H1 (cell line): ENCODE data around the gene NET1. TPM values are rescaled to one million over a fixed set of nuclear protein-coding genes. Genes with fewer than 3 reads are reported as not detected.
A peak's percentile ranks its signal among the peaks of the same experiment; 100 is the strongest.

Source experiments
- CTCF ChIA-PET: fragments of 300-600 bp; sonication (Branson Sonifier 250); formaldehyde crosslinking; loops from one replicate; lab custom pipeline; 2021; ENCODE audit not compliant: partially characterized antibody; lab: Charles Lee
- POLR2A ChIA-PET: fragments of 300-600 bp; sonication (Branson Sonifier 250); formaldehyde crosslinking; loops from one replicate; lab custom pipeline; 2021; ENCODE audit warnings: inconsistent platforms; ENCODE audit not compliant: partially characterized antibody; lab: Charles Lee
- DNase-seq, 2 experiments: peaks; one replicate each; pipeline versions ENCODE4 v3.0.0 to v3.0.0-alpha.2; 2010 to 2022; ENCODE audit warnings: low spot score in 2 of 2, low read depth in 1 of 2, mixed read lengths in 1 of 2
- FAIRE-seq: peaks from 2 replicates; lab custom pipeline; 2011; peaks lifted over from hg19 to GRCh38; lab: Jason Lieb, UNC
- H2AFZ ChIP-seq: 2 replicates; pipeline ENCODE4 v1.8.1; 2012; ENCODE audit warnings: low read length, inconsistent platforms
- H2AK5ac ChIP-seq: 2 replicates; pipeline ENCODE4 v1.6.1; 2013; ENCODE audit warnings: low read depth, low read length
- H2BK120ac ChIP-seq: replicated peaks from 2 replicates; pipeline ENCODE3; 2013; ENCODE audit warnings: low read depth, low read length, inconsistent platforms
- H2BK12ac ChIP-seq: 2 replicates; pipeline ENCODE4 v1.6.1; 2013; ENCODE audit warnings: low read depth, low read length
- H2BK15ac ChIP-seq: 2 replicates; pipeline ENCODE4 v1.6.1; 2013; ENCODE audit warnings: low read length
- H2BK20ac ChIP-seq: 2 replicates; pipeline ENCODE4 v1.6.1; 2013; ENCODE audit warnings: low read length
- H2BK5ac ChIP-seq: 2 replicates; pipeline ENCODE4 v1.6.1; 2013; ENCODE audit warnings: low read depth, low read length
- H3K14ac ChIP-seq: 2 replicates; pipeline ENCODE4 v1.6.1; 2013; ENCODE audit warnings: inconsistent platforms; ENCODE audit not compliant: insufficient read length
- H3K18ac ChIP-seq: 2 replicates; pipeline ENCODE4 v1.6.1; 2013; ENCODE audit warnings: low read length; ENCODE audit errors: extremely low read depth
- H3K23ac ChIP-seq: 2 replicates; pipeline ENCODE4 v1.6.1; 2013; ENCODE audit warnings: inconsistent platforms; ENCODE audit not compliant: insufficient read length
- H3K23me2 ChIP-seq: 2 replicates; pipeline ENCODE4 v1.6.1; 2013; ENCODE audit warnings: low read depth, low read length
- H3K27ac ChIP-seq: 2 replicates; pipeline ENCODE4 v1.6.1; 2011; ENCODE audit warnings: low read depth, low read length, inconsistent platforms
- H3K27me3 ChIP-seq, 4 experiments: replicated peaks in 1 of 4; 1 replicate in 1 of 4; 2 replicates in 3 of 4; pipeline versions ENCODE4 v1.6.1 to v1.8.1; 2011 to 2013; ENCODE audit warnings: low read length in 3 of 4, mild to moderate bottlenecking in 3 of 4, inconsistent platforms in 2 of 4, mixed read lengths in 2 of 4, moderate library complexity in 1 of 4; ENCODE audit not compliant: control insufficient read depth in 3 of 4, insufficient read depth in 3 of 4; ENCODE audit errors: extremely low read depth in 1 of 4
- H3K36me3 ChIP-seq, 4 experiments: 2 replicates each; pipeline versions ENCODE4 v1.6.1 to v1.8.1; 2011 to 2013; ENCODE audit warnings: mild to moderate bottlenecking in 4 of 4, low read length in 3 of 4, moderate library complexity in 2 of 4, control low read depth in 1 of 4, inconsistent platforms in 1 of 4; ENCODE audit not compliant: insufficient read depth in 4 of 4, control insufficient read depth in 2 of 4
- H3K4ac ChIP-seq: replicated peaks from 2 replicates; pipeline ENCODE3; 2013; ENCODE audit warnings: low read length, low read depth, mixed read lengths, inconsistent platforms; ENCODE audit not compliant: insufficient read length
- H3K4me1 ChIP-seq, 4 experiments: replicated peaks in 1 of 4; 1 replicate in 1 of 4; 2 replicates in 3 of 4; pipeline versions ENCODE4 v1.6.1 to v1.8.1; 2011 to 2013; ENCODE audit warnings: low read length in 3 of 4, inconsistent platforms in 2 of 4, mixed read lengths in 1 of 4; ENCODE audit not compliant: insufficient read depth in 4 of 4, control insufficient read depth in 3 of 4
- H3K4me2 ChIP-seq, 2 experiments: 2 replicates each; pipeline versions ENCODE4 v1.6.1 to v1.8.1; 2011 to 2013; ENCODE audit warnings: low read depth in 2 of 2, low read length in 2 of 2, control low read depth in 1 of 2, inconsistent platforms in 1 of 2, mild to moderate bottlenecking in 1 of 2; ENCODE audit not compliant: insufficient read depth in 1 of 2
- H3K4me3 ChIP-seq, 4 experiments: fragments of 200-600, 300-600 bp in 1 of 4; sonication (generic), shearing (Covaris generic), sonication (Bioruptor Twin) in 1 of 4; 2 replicates each; pipeline versions ENCODE4 v1.5.1 to v1.8.1; 2011 to 2016; ENCODE audit warnings: low read length in 4 of 4, low read depth in 3 of 4, control low read depth in 2 of 4, inconsistent platforms in 2 of 4, mild to moderate bottlenecking in 2 of 4, mixed read lengths in 1 of 4, moderate library complexity in 1 of 4; ENCODE audit not compliant: insufficient read depth in 2 of 4; ENCODE audit errors: extremely low read depth in 1 of 4
- H3K56ac ChIP-seq: replicated peaks from 2 replicates; pipeline ENCODE3; 2013; ENCODE audit warnings: low read depth, mild to moderate bottlenecking, mixed read lengths, low read length, inconsistent platforms; ENCODE audit not compliant: insufficient read length
- H3K79me1 ChIP-seq: 2 replicates; pipeline ENCODE4 v1.6.1; 2013; ENCODE audit warnings: low read depth, low read length, control low read depth
- H3K79me2 ChIP-seq, 2 experiments: 2 replicates each; pipeline versions ENCODE4 v1.6.1 to v1.8.1; 2012 to 2013; ENCODE audit warnings: low read length in 2 of 2, mild to moderate bottlenecking in 2 of 2, inconsistent platforms in 1 of 2; ENCODE audit not compliant: insufficient read depth in 2 of 2, control insufficient read depth in 1 of 2
- H3K9ac ChIP-seq, 4 experiments: replicated peaks in 1 of 4; 1 replicate in 1 of 4; 2 replicates in 3 of 4; pipeline versions ENCODE4 v1.6.1 to v1.8.1; 2011 to 2013; ENCODE audit warnings: low read depth in 3 of 4, low read length in 3 of 4, control low read depth in 2 of 4, mild to moderate bottlenecking in 2 of 4, moderate library complexity in 2 of 4, inconsistent platforms in 1 of 4; ENCODE audit errors: extremely low read depth in 1 of 4
- H3K9me3 ChIP-seq, 2 experiments: 2 replicates each; pipeline versions ENCODE4 v1.6.1 to v1.8.1; 2012 to 2013; ENCODE audit warnings: mild to moderate bottlenecking in 2 of 2, moderate library complexity in 2 of 2, control low read depth in 1 of 2, inconsistent platforms in 1 of 2, low read depth in 1 of 2, low read length in 1 of 2, mixed read lengths in 1 of 2; ENCODE audit not compliant: insufficient read depth in 2 of 2
- H4K20me1 ChIP-seq, 2 experiments: replicated peaks in 1 of 2; 2 replicates each; pipeline versions ENCODE3 to v1.8.1; 2011 to 2013; ENCODE audit warnings: inconsistent platforms in 2 of 2, low read length in 2 of 2, mild to moderate bottlenecking in 1 of 2; ENCODE audit not compliant: insufficient read depth in 2 of 2, control insufficient read depth in 1 of 2
- H4K5ac ChIP-seq: 2 replicates; pipeline ENCODE4 v1.6.1; 2013; ENCODE audit warnings: low read length, low read depth, mixed read lengths, inconsistent platforms; ENCODE audit not compliant: insufficient read length
- H4K8ac ChIP-seq: 2 replicates; pipeline ENCODE4 v1.8.0; 2013; ENCODE audit warnings: mild to moderate bottlenecking, moderate library complexity, low read length, inconsistent platforms; ENCODE audit not compliant: insufficient read depth; ENCODE audit errors: extremely low read depth
- H4K91ac ChIP-seq: replicated peaks from 2 replicates; pipeline ENCODE3; 2013; ENCODE audit warnings: low read length, mixed read lengths, inconsistent platforms; ENCODE audit not compliant: insufficient read length
- CTBP2 ChIP-seq: IDR thresholded peaks from 2 replicates; pipeline ENCODE4 v1.7.0; 2011; ENCODE audit warnings: borderline replicate concordance, mild to moderate bottlenecking, moderate library complexity, mixed read lengths, low read length; ENCODE audit not compliant: insufficient read depth, insufficient read length
- EGR1 ChIP-seq: IDR thresholded peaks from 2 replicates; pipeline ENCODE4 v1.6.1; 2011; ENCODE audit warnings: low read depth, low read length, borderline replicate concordance
- EZH2 ChIP-seq: fragments of 200-600 bp; sonication (generic); IDR thresholded peaks from 2 replicates; pipeline ENCODE4 v1.7.1; 2012; ENCODE audit warnings: low read depth, mild to moderate bottlenecking, moderate library complexity, low read length, inconsistent platforms; ENCODE audit not compliant: severe bottlenecking
- GTF2F1 ChIP-seq: IDR thresholded peaks from 2 replicates; pipeline ENCODE4 v1.6.1; 2012; ENCODE audit warnings: low read depth, low read length, improper control_type of control experiment, borderline replicate concordance
- JUND ChIP-seq: IDR thresholded peaks from 2 replicates; pipeline ENCODE4 v1.6.1; 2011; ENCODE audit warnings: mild to moderate bottlenecking, improper control_type of control experiment, low read length
- KDM1A ChIP-seq: fragments of 200-600, 300-600 bp; sonication (generic); IDR thresholded peaks from 2 replicates; pipeline ENCODE4 v1.7.1; 2016; ENCODE audit warnings: mild to moderate bottlenecking, low read length, borderline replicate concordance
- KDM5A ChIP-seq: fragments of 200-600 bp; IDR thresholded peaks from 2 replicates; pipeline ENCODE4 v1.7.1; 2012; ENCODE audit warnings: mild to moderate bottlenecking, low read length, inconsistent platforms, mixed read lengths
- NRF1 ChIP-seq: IDR thresholded peaks from 2 replicates; pipeline ENCODE4 v1.6.1; 2011; ENCODE audit warnings: mild to moderate bottlenecking, low read depth, low read length, improper control_type of control experiment
- RBBP5 ChIP-seq: IDR thresholded peaks from 2 replicates; pipeline ENCODE4 v1.7.1; 2012; ENCODE audit warnings: low read depth, mild to moderate bottlenecking, inconsistent platforms, low read length, moderate library complexity, borderline replicate concordance
- TEAD4 ChIP-seq: IDR thresholded peaks from 2 replicates; pipeline ENCODE4 v1.6.1; 2012; ENCODE audit warnings: low read depth, low read length, inconsistent platforms, mixed read lengths
- WGBS, 2 experiments: shearing (Covaris generic) in 1 of 2; methylation state at CpG; one replicate each; pipeline versions ENCODE4 v1.1.6 to v1.1.7; 2013 to 2015; ENCODE audit warnings: low lambda C conversion rate in 2 of 2, mixed read lengths in 2 of 2, inconsistent platforms in 1 of 2, low coverage in 1 of 2, missing lambda C conversion rate in 1 of 2; ENCODE audit not compliant: insufficient replicate concordance in 2 of 2, insufficient coverage in 1 of 2, insufficient read length in 1 of 2; ENCODE audit errors: extremely low coverage in 1 of 2, missing lambda C conversion rate in 1 of 2; 5-methylcytosine and 5-hydroxymethylcytosine counted together
- polyA plus RNA-seq, 7 experiments: library from polyadenylated mRNA; depleted of rRNA in 3 of 7; stranded (reverse) in 5 of 7; unstranded in 2 of 7; fragments of >200 nt in 5 of 7; fragments of 200-250 nt in 2 of 7; gene quantifications; 1 replicate in 5 of 7; 2 replicates in 1 of 7; 4 replicates in 1 of 7; pipeline versions ENCODE4 v1.2.1 to v1.2.3, GENCODE V29; 2011 to 2013; ENCODE audit warnings: missing spikeins in 2 of 7, mixed read lengths in 2 of 7
- total RNA-seq: library from RNA; stranded (reverse); fragmentation: NEBNext Ultra II Directional; extraction: Animal tissue kit (Norgen Biotek cat#: 25700); gene quantifications from 2 replicates; pipeline ENCODE4 v1.2.1, GENCODE V29; 2021

Gene NET1
- total and polyA plus RNA-seq, 2 of the 8 experiments (the other 6 are each of a cell fraction or from before 2014, with no cell fraction given) = 21.5 to 117 TPM

GRCh38 chr10:5381187-5381586 is 31.2 kb upstream of the NET1 start:
- H3K18ac ChIP-seq = no peak overlapping the region; the same call in 1 of the 2 replicates
- peaks cover 0 to 1% of the 10 kb centered on the region in 2 experiments for H4K20me1 ChIP-seq
- no peak overlapping the region for H4K8ac ChIP-seq
- H3K23ac ChIP-seq = no peak overlapping the region
- H3K9me3 ChIP-seq = no peaks in the 10 kb centered on the region
- H4K5ac ChIP-seq = no peak overlapping the region
- H2BK5ac ChIP-seq = no peak overlapping the region
- H2AK5ac ChIP-seq = no peak overlapping the region
- H3K79me1 ChIP-seq = no peaks in the 10 kb centered on the region
- H3K56ac ChIP-seq = peak overlapping the region; percentile 93
- peaks cover 7% of the 10 kb centered on the region; the same call in 1 of the 2 replicates for H3K23me2 ChIP-seq
- H3K36me3 ChIP-seq = no peaks in the 10 kb centered on the region
- H2BK120ac ChIP-seq = no peak overlapping the region
- H3K4me1 ChIP-seq = no peaks in the 10 kb centered on the region; a peak in 1 of 7 replicates
- H3K14ac ChIP-seq = no peak overlapping the region
- no peak overlapping the region for H3K27ac ChIP-seq
- POLR2A ChIA-PET = interaction anchor here (0.6 kb wide), 1 partner anchor 121 kb away, joined by 3 read pairs; no protein-coding TSS in a partner anchor
- H3K4me2 ChIP-seq = no peak overlapping the region
- no peak overlapping the region for H2AFZ ChIP-seq
- no peak overlapping the region for H3K9ac ChIP-seq
- H3K27me3 ChIP-seq = no peaks in the 10 kb centered on the region
- no peak overlapping the region for H2BK20ac ChIP-seq
- H2BK15ac ChIP-seq = no peak overlapping the region
- no peaks in the 10 kb centered on the region for H3K79me2 ChIP-seq
- H2BK12ac ChIP-seq = no peak overlapping the region
- no peak overlapping the region for H3K4ac ChIP-seq
- H3K4me3 ChIP-seq = no peak overlapping the region
- no peak overlapping the region for H4K91ac ChIP-seq
- FAIRE-seq (peak; percentile 82), DNase-seq (no peak)
- CTCF ChIA-PET = interaction anchor here (1.1 to 2.4 kb wide), 4 partner anchors 12 to 532 kb away, joined by 3 to 9 read pairs (median 4); no protein-coding TSS in a partner anchor
- 75% methylated on average over 1 of the region's 2 CpGs; no CpG with 5 or more reads in 1 of the 2 experiments for WGBS, 2 experiments
- TF ChIP-seq TEAD4 (no peak), EGR1 (no peak), EZH2 (no peak), KDM1A (no peak), CTBP2 (no peak), NRF1 (no peak), KDM5A (no peak), JUND (no peak), GTF2F1 (no peak), RBBP5 (no peak)
